GM10266 (cell line): Measurements from ENCODE around the gene SEPHS1.

Experiments
- DNase-seq: peaks from one replicate; pipeline ENCODE4 v3.0.0; 2012; ENCODE audit errors: extremely low spot score
- CTCF ChIP-seq: IDR thresholded peaks from 2 replicates; pipeline ENCODE4 v1.5.1; 2012; ENCODE audit warnings: mild to moderate bottlenecking, low read depth; ENCODE audit not compliant: control insufficient read depth, insufficient read depth; ENCODE audit errors: missing control alignments

Gene SEPHS1

DNA sequence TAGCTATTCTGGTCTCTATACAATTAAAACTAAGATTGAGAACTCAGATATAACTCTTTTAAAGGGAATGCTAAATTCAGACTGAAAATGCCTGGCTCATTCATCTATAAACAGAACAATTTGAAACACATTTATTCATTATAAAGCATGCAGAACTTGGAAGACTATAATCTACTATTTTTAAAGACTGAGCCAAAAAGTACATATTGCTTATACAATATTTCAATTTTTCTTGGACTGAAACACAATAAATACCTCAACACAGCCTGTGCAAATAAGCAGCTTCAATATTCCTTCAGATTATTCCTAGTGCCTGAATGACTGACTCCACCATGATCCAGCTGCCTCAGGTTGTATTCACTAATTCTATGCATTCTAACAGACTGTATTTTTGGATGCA lies 32.7 kb downstream of the SEPHS1 start:
- no peak for TF ChIP-seq CTCF
- DNase-seq, result no peak

DNA sequence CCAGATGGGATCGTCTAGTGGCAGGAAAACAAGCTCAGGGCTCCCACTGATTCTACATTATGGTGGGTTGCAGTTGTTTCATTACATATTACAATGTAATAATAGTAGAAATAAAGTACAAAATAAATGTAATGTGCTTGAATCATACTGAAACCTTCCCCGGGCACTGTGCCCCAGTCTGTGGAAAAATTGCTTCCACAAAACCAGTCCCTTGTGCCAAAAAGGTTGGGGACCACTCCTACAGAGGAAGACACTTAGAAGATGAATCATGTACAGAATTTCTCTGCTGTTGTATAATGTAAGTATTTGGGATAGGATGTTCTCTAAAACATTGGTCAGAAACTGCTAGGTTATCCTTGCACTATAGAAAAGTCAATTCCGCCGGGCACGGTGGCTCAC lies 36.9 kb downstream of the SEPHS1 start:
- TF ChIP-seq CTCF, result no peak
- no peak for DNase-seq

- no peak for TF ChIP-seq CTCF
- no peak for DNase-seq
Observed at GRCh38 chr10:13310518-13311176, 37.4 kb downstream of the SEPHS1 start.

- DNase-seq, result no peak
- TF ChIP-seq CTCF, result no peak
Observed at GRCh38 chr10:13309792-13310191, 38.3 kb downstream of the SEPHS1 start.

DNA sequence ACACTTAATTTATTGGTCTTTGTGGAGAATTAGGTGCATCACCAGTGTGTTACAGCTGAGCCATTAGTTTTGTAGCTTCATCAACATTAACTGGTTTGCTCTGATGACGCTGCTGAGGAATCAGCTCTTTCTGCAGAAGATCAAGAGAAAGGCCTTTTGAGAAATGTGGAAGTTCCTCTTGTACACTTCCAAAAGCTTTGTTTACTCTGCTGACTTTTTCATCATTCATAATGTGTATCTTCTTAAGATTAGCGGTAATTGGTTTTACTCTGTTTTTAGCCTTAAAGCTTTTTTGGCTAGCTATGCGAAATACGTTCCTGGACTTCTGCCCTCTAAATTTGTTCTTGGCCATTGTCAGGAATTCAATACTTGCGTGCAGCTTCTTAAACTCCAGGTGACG lies 40.0 kb downstream of the SEPHS1 start:
- no peak for DNase-seq
- TF ChIP-seq CTCF, result no peak

- no peak for TF ChIP-seq CTCF
- DNase-seq, result no peak
Observed at GRCh38 chr10:13306103-13306502, 42.0 kb downstream of the SEPHS1 start.

DNA sequence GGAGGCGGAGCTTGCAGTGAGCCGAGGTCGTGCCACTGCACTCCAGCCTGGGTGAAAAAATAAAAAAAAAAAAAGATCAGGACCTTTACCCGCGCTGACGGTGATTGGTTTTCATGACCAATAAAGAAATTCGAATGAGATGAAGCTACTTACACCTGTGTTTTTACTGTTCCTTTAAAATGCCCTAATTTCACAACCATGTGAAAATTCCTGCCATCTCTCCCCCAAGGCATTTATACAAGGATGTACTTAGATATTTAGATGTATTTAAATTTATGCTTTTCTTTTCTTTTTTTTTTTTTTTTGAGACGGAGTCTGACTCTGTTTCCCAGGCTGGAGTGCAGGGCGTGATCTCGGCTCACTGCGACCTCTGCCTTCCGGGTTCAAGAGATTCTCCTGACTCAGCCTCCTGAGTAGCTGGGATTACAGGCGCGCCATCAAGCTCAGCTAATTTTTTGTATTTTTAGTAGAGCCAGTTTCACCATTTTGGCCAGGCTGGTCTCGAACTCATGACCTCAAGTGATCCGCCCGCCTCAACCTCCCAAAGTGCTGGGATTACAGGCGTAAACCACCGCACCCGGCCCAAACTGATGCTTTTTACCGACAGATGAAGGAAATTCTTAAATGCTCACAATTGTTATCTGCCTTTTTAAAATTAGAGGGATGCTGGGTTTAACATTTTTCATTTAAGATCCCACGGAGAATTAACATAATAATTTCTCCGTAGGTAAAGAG lies 45.1 kb downstream of the SEPHS1 start:
- DNase-seq, result no peak
- no peak for TF ChIP-seq CTCF
